GM19099 (cell line): ENCODE measurements around the gene TAAR2.

Experiments
- POLR2A ChIP-seq: IDR thresholded peaks from 3 replicates; pipeline ENCODE4 v1.6.1; 2011; ENCODE audit warnings: low read depth; ENCODE audit not compliant: insufficient read length; ENCODE audit errors: extremely low read depth

Gene TAAR2

GRCh38 chr6:132568611-132569010, 55.5 kb downstream of the TAAR2 start:
- TF ChIP-seq POLR2A = no peak

DNA sequence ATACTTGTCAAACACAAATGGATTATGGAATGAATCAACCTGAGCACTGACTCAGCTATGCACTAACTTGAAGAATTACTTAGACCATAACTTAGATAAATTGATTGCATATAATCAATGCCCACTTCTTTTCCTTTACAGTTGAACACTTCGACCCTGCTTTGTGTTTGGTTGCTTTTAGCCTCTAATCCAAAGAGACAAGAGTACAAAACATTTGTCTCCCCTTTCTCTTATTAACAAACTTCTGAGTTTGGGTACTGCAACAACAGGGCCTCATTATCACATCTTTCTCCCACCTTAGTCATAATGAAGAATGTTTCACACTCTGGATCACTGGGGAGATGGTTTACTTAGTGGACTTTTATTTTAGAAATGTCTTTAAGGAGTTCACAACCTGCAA, 56.5 kb downstream of the TAAR2 start:
- TF ChIP-seq POLR2A = no peak
